SK-N-SH (cell line): ENCODE results near the gene RARB.

Experiments
- CTCF ChIP-seq: fragments of 200-600 bp; sonication (generic); IDR thresholded peaks from 2 replicates; pipeline ENCODE4 v1.6.1; 2017; ENCODE audit warnings: antibody characterized with exemption, mild to moderate bottlenecking, moderate library complexity
- EZH2phosphoT487 ChIP-seq: fragments of 200-600 bp; sonication (generic); IDR thresholded peaks from 2 replicates; pipeline ENCODE4 v1.6.1; 2017; ENCODE audit warnings: low read depth, mixed run types, mild to moderate bottlenecking, antibody characterized with exemption, moderate library complexity, borderline replicate concordance
- GABPA ChIP-seq: IDR thresholded peaks from 2 replicates; pipeline ENCODE4 v1.4.0; 2012; ENCODE audit warnings: low read depth, mild to moderate bottlenecking
- YY1 ChIP-seq: IDR thresholded peaks from 2 replicates; pipeline ENCODE4 v1.4.0; 2012; ENCODE audit warnings: low read depth, mild to moderate bottlenecking

- no peak for TF ChIP-seq GABPA
- TF ChIP-seq YY1, result no peak
- TF ChIP-seq CTCF, result no peak
- TF ChIP-seq EZH2phosphoT487, result no peak
These were observed 33.9 kb downstream of the RARB start for GRCh38 chr3:25461946-25462345.
